NCI-H226 (cell line): ENCODE measurements around the gene PATJ.

Experiments used
- DNase-seq: peaks from one replicate; pipeline ENCODE4 v3.0.0-alpha.2; 2015

Gene PATJ

DNA sequence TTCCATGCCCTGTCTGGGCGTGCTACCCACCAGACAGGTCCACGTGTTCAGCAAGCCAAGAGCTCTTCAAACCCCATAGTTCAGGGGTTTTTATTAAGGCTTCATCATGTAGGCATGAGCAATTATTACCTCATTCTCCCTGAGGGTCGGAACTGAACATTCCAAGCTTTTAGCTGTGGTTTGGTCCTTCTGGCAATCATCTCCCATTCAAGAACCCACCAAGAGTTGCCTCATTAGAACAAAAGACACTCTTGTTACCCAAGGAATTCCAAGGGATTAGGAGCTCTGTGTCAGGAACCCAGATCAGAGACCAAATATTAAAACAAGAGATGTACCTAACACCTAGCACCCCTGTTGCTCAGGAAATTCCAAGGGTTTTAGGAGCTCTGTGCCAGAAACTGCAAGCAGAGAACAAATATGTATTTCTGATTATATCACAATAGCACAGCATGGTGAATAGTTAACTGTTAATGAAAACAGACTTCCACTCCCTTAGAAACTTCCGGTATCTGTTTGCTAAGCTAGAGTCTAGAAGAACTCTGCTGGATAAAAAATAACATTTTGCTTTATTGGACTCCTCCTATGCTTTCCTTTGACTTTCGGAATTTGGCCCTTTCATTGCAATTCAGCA, 251.2 kb downstream of the PATJ start:
- DNase-seq, result peak; percentile 82

DNA sequence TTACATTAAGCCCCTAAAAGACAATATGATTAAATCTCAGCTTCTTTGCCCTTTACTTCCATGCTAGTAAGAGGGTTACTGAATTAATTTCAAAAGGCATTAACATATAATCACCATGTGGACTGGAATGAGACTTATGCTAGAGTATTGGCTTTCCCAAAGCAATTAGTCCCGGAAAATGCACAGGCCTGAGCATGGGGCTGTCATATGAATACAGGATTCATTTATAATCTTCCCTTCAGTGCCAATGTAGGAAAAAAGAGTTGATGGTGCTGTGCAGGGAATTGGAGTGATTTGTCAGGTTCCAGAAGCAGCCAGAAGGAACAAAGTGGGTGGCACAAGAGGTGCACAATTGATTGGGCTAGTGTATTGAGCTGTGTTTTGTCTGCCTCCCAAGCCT, 253.4 kb downstream of the PATJ start:
- no peak for DNase-seq

GRCh38 chr1:61997123-61997522, 254.8 kb downstream of the PATJ start:
- DNase-seq, result no peak

- DNase-seq, result no peak
Measured at GRCh38 chr1:62003777-62004176, 261.5 kb downstream of the PATJ start.

GRCh38 chr1:62006690-62007089, 264.4 kb downstream of the PATJ start:
- DNase-seq, result no peak

- no peak for DNase-seq
Measured at GRCh38 chr1:62011006-62011405, 268.7 kb downstream of the PATJ start.

DNA sequence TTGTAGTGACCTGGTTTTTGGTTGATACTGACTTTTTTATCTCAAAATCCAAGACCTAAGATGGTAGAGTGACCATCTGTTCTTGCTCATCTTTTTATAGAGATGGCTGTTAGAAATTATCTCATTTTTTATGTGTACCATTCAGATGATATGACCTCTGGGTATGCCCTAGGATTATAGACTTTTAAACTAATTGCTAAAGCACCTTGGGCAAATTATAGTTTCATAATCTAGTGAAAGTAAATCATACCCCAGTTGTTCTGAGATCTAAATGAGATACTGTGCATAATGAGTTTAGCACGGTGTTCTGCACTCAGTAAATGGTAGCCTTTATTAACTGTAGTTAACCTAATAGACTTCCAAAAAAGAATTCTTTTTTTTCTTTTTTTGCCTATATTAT, 269.8 kb downstream of the PATJ start:
- no peak for DNase-seq

GRCh38 chr1:62012836-62013235, 270.6 kb downstream of the PATJ start:
- DNase-seq, result no peak

GRCh38 chr1:62013264-62013663, 271.0 kb downstream of the PATJ start:
- DNase-seq, result no peak

GRCh38 chr1:62022382-62022983, 280.2 kb downstream of the PATJ start:
- no peak for DNase-seq

GRCh38 chr1:62024690-62025089, 282.4 kb downstream of the PATJ start:
- DNase-seq, result no peak

GRCh38 chr1:62025154-62025553, 282.9 kb downstream of the PATJ start:
- DNase-seq, result no peak

DNA sequence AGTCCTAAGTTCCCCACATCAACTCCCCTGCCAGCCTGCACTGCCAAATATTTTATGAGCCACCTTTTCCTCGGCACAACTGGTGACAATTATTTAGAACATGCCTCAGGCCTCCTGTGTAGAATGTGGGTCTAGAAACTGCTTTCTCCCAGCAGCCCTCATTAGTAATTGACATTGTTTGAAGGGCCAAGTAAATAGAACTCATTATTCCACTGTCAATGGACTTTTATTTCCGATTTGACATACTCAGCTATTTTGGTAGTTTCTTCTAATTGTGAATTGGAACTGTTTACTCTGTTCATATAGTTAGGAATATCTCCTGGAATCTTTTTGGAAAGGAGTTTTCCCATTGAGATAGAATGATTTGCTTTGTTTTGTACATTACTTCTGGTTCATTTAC, 283.6 kb downstream of the PATJ start:
- DNase-seq, result no peak

- no peak for DNase-seq
Measured at GRCh38 chr1:62029704-62030103, 287.4 kb downstream of the PATJ start.

- no peak for DNase-seq
Measured at GRCh38 chr1:62034790-62035189, 292.5 kb downstream of the PATJ start.

GRCh38 chr1:62037274-62037673, 295.0 kb downstream of the PATJ start:
- DNase-seq, result no peak

DNA sequence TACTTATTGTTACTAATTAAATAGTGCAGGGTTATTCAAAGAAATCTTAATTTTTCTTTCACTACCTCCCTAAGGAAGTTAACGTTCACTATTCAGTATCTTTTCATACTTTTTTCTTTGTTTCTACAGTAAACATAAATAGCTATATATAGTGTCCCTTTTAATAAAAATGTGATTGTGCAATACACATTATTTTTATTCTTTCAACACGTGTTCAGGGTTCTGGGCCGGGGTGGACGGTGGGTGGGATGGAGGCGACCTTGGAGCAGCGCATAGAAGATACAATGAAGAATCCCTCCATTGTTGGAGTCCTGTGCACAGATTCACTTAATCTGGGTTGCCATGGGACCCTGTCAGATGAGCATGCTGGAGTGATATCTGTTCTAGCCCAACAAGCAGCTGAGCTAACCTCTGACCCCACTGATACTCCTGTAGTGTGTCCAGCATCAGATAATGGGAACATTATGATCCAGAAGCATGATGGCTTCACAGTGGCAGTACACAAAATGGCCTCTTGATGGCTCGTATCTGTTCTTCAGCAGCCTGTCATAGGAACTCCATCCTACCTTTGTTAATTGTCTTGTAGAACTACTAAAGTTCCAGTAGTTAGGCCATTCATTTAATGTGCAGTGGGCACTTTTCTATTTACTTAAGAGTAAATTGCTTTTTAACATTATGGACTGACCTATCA, 296.5 kb downstream of the PATJ start:
- no peak for DNase-seq

DNA sequence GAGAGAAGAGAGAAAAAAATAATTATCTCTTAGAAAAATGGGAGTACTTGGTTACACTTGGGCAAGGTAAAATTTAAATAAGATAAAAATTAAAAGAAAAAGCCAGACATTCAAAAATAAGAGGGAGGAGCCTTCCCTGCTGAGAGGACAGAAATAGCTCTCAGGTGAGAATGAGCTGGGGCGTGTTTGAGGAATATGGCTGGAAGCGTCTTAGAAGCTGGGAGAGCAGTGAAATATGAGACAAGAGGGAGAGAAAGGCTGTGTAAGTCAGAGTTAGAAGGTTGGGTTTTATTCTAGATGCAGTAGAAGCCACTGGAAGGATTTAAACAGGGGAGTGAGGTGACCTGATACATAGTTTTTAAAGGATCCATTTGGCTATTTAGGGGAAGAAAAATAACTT, 298.2 kb downstream of the PATJ start:
- no peak for DNase-seq

DNA sequence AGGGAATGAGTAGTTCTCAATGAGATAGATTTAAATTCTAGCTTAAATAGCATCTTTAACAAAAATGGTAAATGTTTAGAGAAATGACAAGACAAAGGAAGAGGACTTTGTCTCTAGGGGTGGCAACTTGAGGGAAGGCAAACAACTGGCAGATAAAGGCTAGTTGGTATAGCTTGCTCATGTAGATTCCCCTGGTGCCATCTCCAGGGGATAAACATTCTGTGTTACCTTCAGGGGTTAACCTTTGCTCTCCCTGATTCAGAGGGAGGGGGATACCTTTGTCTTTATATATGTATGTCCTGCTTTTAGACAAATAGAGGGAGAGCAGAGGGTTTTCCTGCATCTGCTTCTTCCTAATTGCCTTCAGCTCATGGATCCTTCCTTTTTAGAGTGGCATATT, 298.7 kb downstream of the PATJ start:
- DNase-seq, result no peak

DNA sequence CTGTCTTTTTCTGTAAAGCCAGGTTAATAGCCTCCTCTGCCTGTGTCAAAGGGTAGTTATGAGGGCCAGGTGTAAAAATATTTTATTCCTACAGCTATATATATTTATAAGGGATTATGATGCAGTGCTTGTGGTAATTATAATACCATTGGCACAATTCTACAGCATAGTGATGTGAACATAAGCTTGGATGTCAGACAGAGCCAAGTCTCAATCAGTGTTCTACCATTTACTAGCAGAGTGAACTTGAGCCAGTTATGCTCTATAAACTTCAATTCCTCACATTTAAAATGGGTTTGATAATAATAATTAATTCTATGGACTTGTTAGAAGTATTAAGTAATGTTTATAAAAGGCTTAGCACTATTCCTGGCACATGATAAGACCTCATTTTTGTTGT, 300.9 kb downstream of the PATJ start:
- no peak for DNase-seq

GRCh38 chr1:62045574-62045973, 303.3 kb downstream of the PATJ start:
- peak; percentile 61 for DNase-seq

DNA sequence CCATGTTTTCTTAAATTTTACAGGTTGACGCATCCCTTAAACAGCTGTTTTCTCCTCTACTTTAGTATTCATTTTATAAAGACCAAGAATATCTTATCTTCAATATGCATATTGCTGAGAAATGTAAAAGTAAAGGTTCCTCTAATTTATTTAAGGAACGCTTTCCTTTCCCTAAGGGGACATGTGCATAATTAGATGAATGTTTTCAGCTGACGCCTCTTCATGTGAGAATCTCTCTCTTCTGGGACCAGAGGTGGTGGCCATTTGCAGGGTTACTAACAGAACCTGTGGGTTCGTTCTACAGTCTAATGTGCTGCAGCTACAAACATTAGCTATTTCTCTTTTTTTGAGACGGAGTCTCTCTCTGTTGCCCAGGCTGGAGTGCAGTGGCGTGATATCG, 304.6 kb downstream of the PATJ start:
- DNase-seq, result no peak

DNA sequence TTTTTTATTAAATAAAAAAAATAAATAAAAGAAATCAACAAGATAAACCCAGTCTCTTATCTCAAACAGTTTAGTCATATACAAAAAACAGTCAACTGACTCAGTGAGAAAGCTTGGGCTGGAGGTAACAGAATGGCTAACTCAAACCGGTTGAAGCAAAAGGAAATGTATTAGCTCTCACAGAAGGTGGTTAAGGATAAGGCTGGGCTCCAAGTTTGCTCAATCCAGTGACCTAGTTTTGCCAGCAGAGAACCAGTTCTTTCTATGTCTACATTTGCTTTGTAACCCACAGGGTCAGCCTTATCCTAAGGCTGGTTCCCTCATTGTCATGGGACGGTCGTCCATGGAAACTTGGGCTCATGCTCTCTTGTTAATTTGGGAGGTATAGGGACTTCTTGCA, 307.9 kb downstream of the PATJ start:
- peak; percentile 12 for DNase-seq

DNA sequence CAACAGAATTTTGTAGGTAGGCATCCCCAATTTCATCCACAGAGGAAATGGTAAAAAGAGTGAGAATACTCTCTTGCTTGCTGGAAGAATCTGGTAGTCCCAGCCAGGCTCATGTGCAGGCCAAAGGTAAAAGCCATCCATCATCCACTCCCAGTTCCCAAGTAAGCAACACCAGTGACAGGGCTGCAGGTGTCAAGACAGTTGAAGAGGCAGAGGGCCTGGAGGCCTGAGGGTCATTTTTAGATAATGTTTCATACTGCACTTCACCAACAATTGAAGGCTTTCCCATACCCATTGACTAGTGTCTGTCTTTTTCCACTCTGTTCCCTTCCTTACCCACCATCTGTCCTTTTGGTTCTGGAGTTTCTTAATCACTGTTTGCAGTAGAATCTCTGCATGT, 310.7 kb downstream of the PATJ start:
- no peak for DNase-seq

DNA sequence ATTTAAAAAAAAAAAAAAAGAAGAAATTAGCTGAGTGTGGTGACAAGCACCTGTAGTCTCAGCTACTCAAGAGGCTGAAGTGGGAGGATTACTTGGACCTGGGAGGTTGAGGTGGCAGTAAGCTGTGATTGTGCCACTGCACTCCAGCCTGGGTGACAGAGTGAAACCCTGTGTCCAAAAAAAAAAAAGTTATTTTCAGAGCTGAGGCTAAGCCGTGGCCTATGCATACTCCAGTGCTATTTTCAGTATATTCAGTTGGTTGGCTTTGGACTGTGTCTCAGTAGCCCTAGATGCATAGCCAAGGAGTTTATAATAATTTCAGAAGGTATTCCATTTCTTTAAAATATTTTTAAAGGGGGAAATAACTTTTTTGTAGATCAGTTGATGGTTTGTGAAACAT, 311.9 kb downstream of the PATJ start:
- no peak for DNase-seq
